ENCODE measurements around the gene CCNQ. TPM values are rescaled to one million over a fixed set of nuclear protein-coding genes. Genes with fewer than 3 reads are reported as not detected.

Gene CCNQ
- total RNA-seq, 1 donor from 2014 or later = 15.3 TPM

DNA sequence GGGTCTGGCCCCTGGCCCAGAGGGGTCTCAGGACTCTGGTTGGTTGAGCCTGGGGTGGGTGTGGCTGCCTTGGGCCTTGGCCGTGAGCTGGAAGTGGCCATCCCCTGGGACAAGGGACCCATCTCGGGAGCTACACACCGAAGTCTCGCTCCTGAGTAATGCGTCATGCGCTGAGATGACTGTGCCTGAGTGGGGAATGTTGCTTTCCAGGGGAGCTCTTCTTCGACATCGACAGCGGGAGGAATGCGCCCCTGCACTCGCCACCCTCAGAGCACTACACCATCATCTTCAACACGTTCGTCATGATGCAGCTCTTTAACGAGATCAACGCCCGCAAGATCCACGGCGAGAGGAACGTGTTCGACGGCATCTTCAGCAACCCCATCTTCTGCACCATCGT, 38.5 kb downstream of the CCNQ start:
- Mint-ChIP-seq H3K27ac (ENCODE audit: unreplicated experiment) (no peak overlapping the region), H3K4me3 (ENCODE audit: unreplicated experiment) (no peak overlapping the region), H3K36me3 (ENCODE audit: low read depth, unreplicated experiment) (no peaks in the 10 kb centered on the region), H3K9me3 (ENCODE audit: unreplicated experiment) (no peaks in the 10 kb centered on the region), H3K27me3 (ENCODE audit: unreplicated experiment) (peaks cover 10% of the 10 kb centered on the region), H3K4me1 (ENCODE audit: unreplicated experiment) (no peaks in the 10 kb centered on the region)
- DNase-seq (ENCODE audit: low spot score) = no peak
- TF ChIP-seq, protein P1, sequence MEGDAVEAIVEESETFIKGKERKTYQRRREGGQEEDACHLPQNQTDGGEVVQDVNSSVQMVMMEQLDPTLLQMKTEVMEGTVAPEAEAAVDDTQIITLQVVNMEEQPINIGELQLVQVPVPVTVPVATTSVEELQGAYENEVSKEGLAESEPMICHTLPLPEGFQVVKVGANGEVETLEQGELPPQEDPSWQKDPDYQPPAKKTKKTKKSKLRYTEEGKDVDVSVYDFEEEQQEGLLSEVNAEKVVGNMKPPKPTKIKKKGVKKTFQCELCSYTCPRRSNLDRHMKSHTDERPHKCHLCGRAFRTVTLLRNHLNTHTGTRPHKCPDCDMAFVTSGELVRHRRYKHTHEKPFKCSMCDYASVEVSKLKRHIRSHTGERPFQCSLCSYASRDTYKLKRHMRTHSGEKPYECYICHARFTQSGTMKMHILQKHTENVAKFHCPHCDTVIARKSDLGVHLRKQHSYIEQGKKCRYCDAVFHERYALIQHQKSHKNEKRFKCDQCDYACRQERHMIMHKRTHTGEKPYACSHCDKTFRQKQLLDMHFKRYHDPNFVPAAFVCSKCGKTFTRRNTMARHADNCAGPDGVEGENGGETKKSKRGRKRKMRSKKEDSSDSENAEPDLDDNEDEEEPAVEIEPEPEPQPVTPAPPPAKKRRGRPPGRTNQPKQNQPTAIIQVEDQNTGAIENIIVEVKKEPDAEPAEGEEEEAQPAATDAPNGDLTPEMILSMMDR (IDR thresholded peaks at IDR 0.05; ENCODE audit: unreplicated experiment) = no peak

DNA sequence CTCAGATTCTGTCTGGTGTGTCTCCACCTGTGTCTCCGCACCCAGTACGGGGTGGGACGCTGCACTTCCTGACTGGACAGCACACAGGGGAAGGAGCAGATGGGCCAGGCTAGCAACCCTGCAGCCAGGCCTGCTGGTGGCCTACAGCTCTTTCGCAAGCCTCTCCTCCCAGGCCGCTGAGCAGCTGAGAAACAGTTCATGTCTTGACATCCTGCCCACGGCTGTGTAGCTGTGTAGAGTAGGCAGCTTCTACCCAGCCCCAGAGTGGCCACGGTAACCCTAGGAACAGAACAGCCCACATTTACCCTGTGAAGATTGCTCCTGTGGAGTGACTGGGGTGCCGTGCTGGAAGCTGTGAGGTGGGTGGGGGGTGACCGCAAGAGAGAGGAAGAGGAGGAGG, 38.9 kb downstream of the CCNQ start:
- no peaks in the 10 kb centered on the region for H3K4me1 Mint-ChIP-seq (ENCODE audit: unreplicated experiment)
- H3K4me3 Mint-ChIP-seq (ENCODE audit: unreplicated experiment) = no peak overlapping the region
- TF ChIP-seq, protein P1 (IDR thresholded peaks at IDR 0.05; ENCODE audit: unreplicated experiment) = no peak
- no peaks in the 10 kb centered on the region for H3K9me3 Mint-ChIP-seq (ENCODE audit: unreplicated experiment)
- H3K27ac Mint-ChIP-seq (ENCODE audit: unreplicated experiment) = no peak overlapping the region
- no peaks in the 10 kb centered on the region for H3K36me3 Mint-ChIP-seq (ENCODE audit: low read depth, unreplicated experiment)
- H3K27me3 Mint-ChIP-seq (ENCODE audit: unreplicated experiment) = peaks cover 12% of the 10 kb centered on the region
- no peak for DNase-seq (ENCODE audit: low spot score)

DNA sequence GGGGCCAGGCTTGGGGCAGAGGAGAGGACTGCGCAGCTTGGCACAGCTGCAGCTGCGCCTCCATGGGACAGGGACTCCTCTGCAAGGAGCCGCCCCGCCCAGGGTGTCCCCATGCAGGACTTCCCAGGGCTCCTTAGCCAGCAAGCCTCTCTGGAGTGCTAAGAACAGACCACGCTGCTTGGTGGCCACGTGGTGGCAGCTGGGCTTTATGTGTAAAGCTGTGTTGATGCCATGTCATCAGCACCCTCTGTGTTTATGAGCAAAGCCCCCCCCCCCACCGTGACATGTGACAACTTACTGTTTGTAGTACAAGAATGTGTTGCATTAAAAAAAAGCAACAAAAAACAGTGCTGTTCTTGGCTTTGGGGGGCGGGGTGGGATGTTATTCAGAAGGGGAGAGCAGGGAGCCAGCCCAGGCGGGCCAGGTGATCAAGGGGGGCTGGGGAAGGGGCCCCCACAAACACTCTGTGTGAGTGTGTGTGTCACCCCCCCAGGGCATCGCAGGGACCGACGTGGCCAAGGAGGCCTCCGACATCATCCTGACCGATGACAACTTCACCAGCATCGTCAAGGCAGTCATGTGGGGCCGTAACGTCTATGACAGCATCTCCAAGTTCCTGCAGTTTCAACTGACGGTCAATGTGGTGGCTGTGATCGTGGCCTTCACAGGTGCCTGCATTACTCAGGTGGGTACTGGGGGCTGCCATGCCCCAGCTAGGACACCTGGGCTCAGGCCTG, 41.2 kb downstream of the CCNQ start:
- H3K36me3 Mint-ChIP-seq (ENCODE audit: low read depth, unreplicated experiment) = no peaks in the 10 kb centered on the region
- H3K9me3 Mint-ChIP-seq (ENCODE audit: unreplicated experiment) = no peaks in the 10 kb centered on the region
- no peak overlapping the region for H3K27ac Mint-ChIP-seq (ENCODE audit: unreplicated experiment)
- TF ChIP-seq, protein P1 (IDR thresholded peaks at IDR 0.05; ENCODE audit: unreplicated experiment) = no peak
- H3K27me3 Mint-ChIP-seq (ENCODE audit: unreplicated experiment) = peaks cover 13% of the 10 kb centered on the region
- no peak overlapping the region for H3K4me3 Mint-ChIP-seq (ENCODE audit: unreplicated experiment)
- no peaks in the 10 kb centered on the region for H3K4me1 Mint-ChIP-seq (ENCODE audit: unreplicated experiment)
- no peak for DNase-seq (ENCODE audit: low spot score)

DNA sequence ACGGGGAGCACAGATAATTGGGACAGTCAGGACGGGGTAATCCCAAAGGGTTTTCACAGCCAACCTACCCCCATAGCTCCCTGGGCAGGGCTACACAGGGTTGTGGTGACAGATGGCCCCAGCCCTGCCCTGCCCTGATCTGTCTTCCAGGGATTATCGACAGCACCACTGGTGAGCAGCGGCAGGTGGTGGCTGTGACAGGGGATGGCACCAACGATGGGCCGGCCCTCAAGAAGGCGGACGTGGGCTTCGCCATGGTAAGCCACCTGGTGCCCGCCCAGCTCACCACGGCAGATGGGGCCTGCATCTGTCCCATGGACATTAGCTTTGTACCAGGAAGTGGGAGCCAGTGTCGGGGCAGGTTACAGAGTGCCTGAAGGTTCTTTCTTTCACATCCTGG, 42.2 kb downstream of the CCNQ start:
- H3K4me1 Mint-ChIP-seq (ENCODE audit: unreplicated experiment) = no peaks in the 10 kb centered on the region
- no peak for DNase-seq (ENCODE audit: low spot score)
- H3K9me3 Mint-ChIP-seq (ENCODE audit: unreplicated experiment) = no peaks in the 10 kb centered on the region
- H3K36me3 Mint-ChIP-seq (ENCODE audit: low read depth, unreplicated experiment) = no peaks in the 10 kb centered on the region
- H3K27ac Mint-ChIP-seq (ENCODE audit: unreplicated experiment) = no peak overlapping the region
- peaks cover 16% of the 10 kb centered on the region for H3K27me3 Mint-ChIP-seq (ENCODE audit: unreplicated experiment)
- TF ChIP-seq, protein P1 (IDR thresholded peaks at IDR 0.05; ENCODE audit: unreplicated experiment) = no peak
- H3K4me3 Mint-ChIP-seq (ENCODE audit: unreplicated experiment) = no peak overlapping the region

DNA sequence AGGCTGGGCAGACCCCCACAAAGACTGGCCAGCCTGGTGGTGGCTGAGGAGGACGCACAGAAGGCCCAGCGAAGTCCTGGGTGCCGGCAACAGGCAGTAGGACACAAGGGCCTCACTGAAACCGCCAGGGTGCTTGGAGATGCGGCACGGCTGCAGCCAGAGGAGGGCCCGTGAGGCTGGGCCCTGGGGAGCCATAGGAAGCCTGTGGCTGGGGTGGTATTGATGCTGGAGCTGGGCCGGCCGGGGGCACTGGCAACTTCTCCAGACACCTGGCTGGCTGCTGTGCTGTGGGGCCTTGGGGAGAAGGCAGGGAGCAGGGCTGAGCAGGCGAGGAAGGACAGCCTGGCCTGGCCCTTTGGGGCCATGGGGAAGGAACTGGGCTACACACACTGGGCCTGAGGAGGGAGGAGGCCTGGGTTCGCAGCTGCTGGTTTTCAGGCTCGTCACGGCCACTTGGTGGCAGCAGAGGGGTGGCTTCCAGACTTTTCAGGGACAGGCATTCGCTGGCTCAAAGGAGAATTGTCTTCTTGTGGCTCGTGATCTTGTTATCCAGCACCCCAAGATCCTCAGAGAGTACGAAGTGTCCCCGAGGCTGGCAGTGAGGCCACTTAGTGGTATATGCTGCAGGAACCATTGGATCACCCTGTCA, 44.3 kb downstream of the CCNQ start:
- no peaks in the 10 kb centered on the region for H3K9me3 Mint-ChIP-seq (ENCODE audit: unreplicated experiment)
- H3K4me1 Mint-ChIP-seq (ENCODE audit: unreplicated experiment) = peaks cover 14% of the 10 kb centered on the region
- TF ChIP-seq, protein P1 (IDR thresholded peaks at IDR 0.05; ENCODE audit: unreplicated experiment) = no peak
- H3K27me3 Mint-ChIP-seq (ENCODE audit: unreplicated experiment) = peaks cover 15% of the 10 kb centered on the region
- H3K36me3 Mint-ChIP-seq (ENCODE audit: low read depth, unreplicated experiment) = no peaks in the 10 kb centered on the region
- H3K4me3 Mint-ChIP-seq (ENCODE audit: unreplicated experiment) = no peak overlapping the region
- H3K27ac Mint-ChIP-seq (ENCODE audit: unreplicated experiment) = no peak overlapping the region
- DNase-seq (ENCODE audit: low spot score) = peak; percentile 68
